DND-41 (cell line): Measurements from ENCODE around the gene LRGUK.

ENCODE experiments used
- EZH2 ChIP-seq: IDR thresholded peaks from 3 replicates; pipeline ENCODE4 v1.6.1; 2012; ENCODE audit warnings: borderline replicate concordance, low read depth, mild to moderate bottlenecking, moderate library complexity, low read length, inconsistent platforms; ENCODE audit not compliant: severe bottlenecking
- TF ChIP-seq, protein P1 (sequence below): IDR thresholded peaks from 2 replicates; pipeline ENCODE4 v1.5.1; 2012; ENCODE audit warnings: borderline replicate concordance, low read length, moderate library complexity, mild to moderate bottlenecking; ENCODE audit not compliant: poor library complexity, severe bottlenecking; ENCODE audit errors: extremely low read depth

DNA sequence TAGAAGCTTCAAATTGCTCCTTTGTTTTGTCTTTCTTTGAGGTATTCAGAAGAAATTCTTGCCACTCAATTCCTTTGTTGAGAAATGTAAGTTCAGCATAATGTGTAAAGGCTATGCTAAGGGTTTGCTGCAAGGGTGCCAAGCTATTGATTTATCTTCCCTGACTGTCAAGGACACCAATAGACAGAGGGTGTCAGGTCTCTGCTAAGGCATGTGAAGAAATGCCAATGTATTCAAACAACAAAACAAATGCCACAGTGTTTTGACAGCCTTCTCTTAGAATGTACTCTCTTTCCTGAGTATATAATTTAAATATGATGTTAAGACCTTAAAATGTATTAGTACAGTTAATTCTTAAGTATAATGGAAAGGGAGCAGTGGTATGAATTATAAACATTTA is 62.4 kb downstream of the LRGUK start:
- TF ChIP-seq, protein P1, sequence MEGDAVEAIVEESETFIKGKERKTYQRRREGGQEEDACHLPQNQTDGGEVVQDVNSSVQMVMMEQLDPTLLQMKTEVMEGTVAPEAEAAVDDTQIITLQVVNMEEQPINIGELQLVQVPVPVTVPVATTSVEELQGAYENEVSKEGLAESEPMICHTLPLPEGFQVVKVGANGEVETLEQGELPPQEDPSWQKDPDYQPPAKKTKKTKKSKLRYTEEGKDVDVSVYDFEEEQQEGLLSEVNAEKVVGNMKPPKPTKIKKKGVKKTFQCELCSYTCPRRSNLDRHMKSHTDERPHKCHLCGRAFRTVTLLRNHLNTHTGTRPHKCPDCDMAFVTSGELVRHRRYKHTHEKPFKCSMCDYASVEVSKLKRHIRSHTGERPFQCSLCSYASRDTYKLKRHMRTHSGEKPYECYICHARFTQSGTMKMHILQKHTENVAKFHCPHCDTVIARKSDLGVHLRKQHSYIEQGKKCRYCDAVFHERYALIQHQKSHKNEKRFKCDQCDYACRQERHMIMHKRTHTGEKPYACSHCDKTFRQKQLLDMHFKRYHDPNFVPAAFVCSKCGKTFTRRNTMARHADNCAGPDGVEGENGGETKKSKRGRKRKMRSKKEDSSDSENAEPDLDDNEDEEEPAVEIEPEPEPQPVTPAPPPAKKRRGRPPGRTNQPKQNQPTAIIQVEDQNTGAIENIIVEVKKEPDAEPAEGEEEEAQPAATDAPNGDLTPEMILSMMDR: no peak
- no peak for TF ChIP-seq EZH2
